GM23338 (cell line): ENCODE data around the gene SAMD4A. TPM values are rescaled to one million over a fixed set of nuclear protein-coding genes. Genes with fewer than 3 reads are reported as not detected.

Experiments used
- ATAC-seq: fragments of 200-7000 bp; cut with Tn5 transposase; 3 replicates; pipeline ENCODE4 v1.9.1; 2020
- DNase-seq: peaks from one replicate; pipeline ENCODE4 v3.0.0-alpha.2; 2015; ENCODE audit warnings: low spot score
- H2AFZ ChIP-seq: fragments of 200-600 bp; sonication (generic); 2 replicates; pipeline ENCODE4 v1.8.0; 2016; ENCODE audit warnings: antibody characterized with exemption, mild to moderate bottlenecking, moderate library complexity
- H3F3A ChIP-seq: fragments of 200-600 bp; sonication (generic); replicated peaks from 2 replicates; pipeline ENCODE4 v1.8.0; 2017; ENCODE audit warnings: antibody characterized with exemption, mixed run types, low read depth
- H3K27ac ChIP-seq: fragments of 200-600 bp; sonication (generic); 2 replicates; pipeline ENCODE4 v1.6.1; 2016; ENCODE audit warnings: low read depth
- H3K27me3 ChIP-seq: fragments of 200-600 bp; sonication (generic); 2 replicates; pipeline ENCODE4 v1.8.0; 2016; ENCODE audit warnings: mild to moderate bottlenecking, mixed run types, moderate library complexity; ENCODE audit not compliant: insufficient read depth
- H3K36me3 ChIP-seq: fragments of 200-600 bp; sonication (generic); 2 replicates; pipeline ENCODE4 v1.8.0; 2016; ENCODE audit warnings: mild to moderate bottlenecking; ENCODE audit not compliant: insufficient read depth
- H3K4me1 ChIP-seq: fragments of 200-600 bp; sonication (generic); 2 replicates; pipeline ENCODE4 v1.8.0; 2016; ENCODE audit warnings: mild to moderate bottlenecking, moderate library complexity; ENCODE audit not compliant: insufficient read depth
- H3K4me2 ChIP-seq: fragments of 200-600 bp; sonication (generic); 2 replicates; pipeline ENCODE4 v1.7.1; 2017; ENCODE audit warnings: mixed run types
- H3K4me3 ChIP-seq: fragments of 200-600 bp; sonication (generic); 2 replicates; pipeline ENCODE4 v1.6.1; 2016; ENCODE audit warnings: mixed run types
- H3K79me2 ChIP-seq: fragments of 200-600 bp; sonication (generic); replicated peaks from 2 replicates; pipeline ENCODE4 v1.8.0; 2017; ENCODE audit warnings: mild to moderate bottlenecking; ENCODE audit not compliant: insufficient read depth
- H3K9me2 ChIP-seq: fragments of 200-600 bp; sonication (generic); 2 replicates; pipeline ENCODE4 v1.8.0; 2017; ENCODE audit not compliant: insufficient read depth
- H4K20me1 ChIP-seq: fragments of 200-600 bp; sonication (generic); replicated peaks from 2 replicates; pipeline ENCODE4 v1.8.0; 2017; ENCODE audit warnings: mild to moderate bottlenecking; ENCODE audit not compliant: insufficient read depth
- H3K27ac Mint-ChIP-seq: 2 replicates; pipeline ENCODE4 v1.8.0; 2020; ENCODE audit warnings: inconsistent platforms, mild to moderate bottlenecking, moderate library complexity, mixed read lengths
- H3K27me3 Mint-ChIP-seq: 3 replicates; pipeline ENCODE4 v1.8.0; 2022; ENCODE audit warnings: low read depth, mild to moderate bottlenecking, moderate library complexity, mixed read lengths, inconsistent platforms; ENCODE audit not compliant: insufficient read depth, poor library complexity
- H3K36me3 Mint-ChIP-seq: 3 replicates; pipeline ENCODE4 v1.8.0; 2021; ENCODE audit warnings: low read depth, mild to moderate bottlenecking, inconsistent platforms, moderate library complexity, mixed read lengths
- H3K4me1 Mint-ChIP-seq: 3 replicates; pipeline ENCODE4 v1.8.0; 2020; ENCODE audit warnings: mild to moderate bottlenecking, inconsistent platforms, mixed read lengths
- H3K4me3 Mint-ChIP-seq: 3 replicates; pipeline ENCODE4 v1.8.0; 2021; ENCODE audit warnings: moderate library complexity, mild to moderate bottlenecking, inconsistent platforms, mixed read lengths
- H3K9me3 Mint-ChIP-seq: 3 replicates; pipeline ENCODE4 v1.8.0; 2020; ENCODE audit warnings: moderate library complexity, mild to moderate bottlenecking, inconsistent platforms, mixed read lengths
- NANOG ChIP-seq: IDR thresholded peaks from 2 replicates; pipeline ENCODE4 v1.6.1; 2016; ENCODE audit warnings: antibody characterized with exemption, borderline replicate concordance
- POLR2AphosphoS5 ChIP-seq: IDR thresholded peaks from 2 replicates; pipeline ENCODE4 v1.6.1; 2016; ENCODE audit warnings: antibody characterized with exemption, low read depth
- REST ChIP-seq: IDR thresholded peaks from one replicate; pipeline ENCODE4 v1.6.1; 2018; ENCODE audit warnings: antibody characterized with exemption; ENCODE audit not compliant: unreplicated experiment
- ZNF331 ChIP-seq: fragments of 250-450 bp; sonication (Bioruptor Pico); IDR thresholded peaks from 2 replicates; pipeline ENCODE4 v1.5.0; 2020; ENCODE audit warnings: low read depth, mild to moderate bottlenecking, moderate library complexity
- polyA plus RNA-seq: library from polyadenylated mRNA; unstranded; fragments of >200 nt; fragmentation: Nextera tagmentation; extraction: Ambion mirVana; gene quantifications from 2 replicates; pipeline ENCODE4 v1.2.1, GENCODE V29; 2016
- total RNA-seq: library from RNA; depleted of rRNA; stranded (reverse); fragments of >200 nt; shearing (Covaris generic); gene quantifications from 2 replicates; pipeline ENCODE4 v1.2.3, GENCODE V29; 2014
- TF ChIP-seq, protein P1 (sequence below), 2 experiments: fragments of 200-600 bp in 1 of 2; sonication (generic) in 1 of 2; conservative IDR thresholded peaks; 2 replicates each; pipeline versions ENCODE4 v1.5.1 to v1.6.1; 2016 to 2017; ENCODE audit warnings: antibody characterized with exemption in 2 of 2, low read depth in 2 of 2, mild to moderate bottlenecking in 2 of 2, moderate library complexity in 1 of 2

SAMD4A gene
- total and polyA plus RNA-seq, 2 experiments from 2014 or later, result 1.6 to 6.9 TPM

- ATAC-seq, result no peak
- TF ChIP-seq REST, result no peak
These were observed 99.0 kb downstream of the SAMD4A start for GRCh38 chr14:54665946-54666345.

DNA sequence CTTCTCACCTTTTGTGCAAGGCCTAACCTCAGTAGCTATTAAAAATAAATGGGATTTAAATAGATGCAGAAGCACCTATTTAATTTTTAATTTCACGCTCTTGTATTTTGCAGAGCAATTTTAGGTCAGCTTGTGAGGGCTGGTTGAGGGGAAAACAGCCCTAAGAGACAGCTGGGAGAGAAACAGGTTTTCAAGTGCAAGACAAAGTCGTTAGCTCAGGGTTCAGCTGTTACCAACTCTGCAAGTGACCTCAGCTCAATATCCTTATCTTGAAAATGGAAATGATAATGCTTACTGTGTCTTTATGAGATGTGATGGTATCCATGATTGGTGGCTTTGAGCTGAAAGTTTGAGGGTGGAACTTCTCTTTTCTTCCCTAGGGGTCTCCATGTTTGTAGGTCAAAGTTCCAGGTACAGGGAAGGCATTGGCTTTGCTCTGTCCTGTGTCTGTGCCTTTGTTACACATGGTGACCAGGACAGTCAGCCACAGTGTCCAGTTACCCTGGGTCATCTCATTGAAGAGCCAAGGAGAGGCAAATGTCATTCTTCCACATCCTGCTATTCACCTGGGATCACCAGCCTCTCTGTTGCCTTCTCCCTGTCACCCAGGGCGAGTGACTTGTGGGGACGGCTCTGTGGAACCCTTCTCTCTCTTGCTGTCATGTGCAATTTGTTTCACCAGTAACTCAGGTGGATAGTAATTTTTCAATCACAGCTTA is 100.3 kb downstream of the SAMD4A start:
- H3K27ac Mint-ChIP-seq, result no peak overlapping the region

More at GRCh38 chr14:54665946-54666345, 99.0 kb downstream of the SAMD4A start:
- Histone ChIP-seq H2AFZ (no peak overlapping the region), H3K27me3 (no peaks in the 10 kb centered on the region), H3K4me1 (peaks cover 8% of the 10 kb centered on the region), H3K79me2 (no peaks in the 10 kb centered on the region), H3K4me3 (no peak overlapping the region), H3K4me2 (no peak overlapping the region), H4K20me1 (no peaks in the 10 kb centered on the region), H3K9me2 (no peaks in the 10 kb centered on the region), H3K27ac (no peak overlapping the region), H3K36me3 (no peaks in the 10 kb centered on the region), H3F3A (no peaks in the 10 kb centered on the region)
- Mint-ChIP-seq H3K4me3 (no peak overlapping the region), H3K27me3 (peaks cover 10% of the 10 kb centered on the region), H3K27ac (no peak overlapping the region), H3K36me3 (no peaks in the 10 kb centered on the region), H3K9me3 (no peaks in the 10 kb centered on the region), H3K4me1 (peaks cover 12% of the 10 kb centered on the region)
- DNase-seq, result no peak

More for the DNA sequence above, 100.3 kb downstream of the SAMD4A start:
- no peaks in the 10 kb centered on the region for H3F3A ChIP-seq
- no peak overlapping the region for H3K27ac ChIP-seq
- H3K27me3 Mint-ChIP-seq, result peaks cover 10% of the 10 kb centered on the region
- no peaks in the 10 kb centered on the region for H3K36me3 Mint-ChIP-seq
- peaks cover 8% of the 10 kb centered on the region for H3K4me1 ChIP-seq
- H3K4me3 Mint-ChIP-seq, result no peak overlapping the region
- no peaks in the 10 kb centered on the region for H3K36me3 ChIP-seq
- ATAC-seq (no peak), DNase-seq (no peak)
- no peaks in the 10 kb centered on the region for H3K79me2 ChIP-seq
- H3K9me2 ChIP-seq, result no peaks in the 10 kb centered on the region
- H3K27me3 ChIP-seq, result no peaks in the 10 kb centered on the region
- no peak overlapping the region for H3K4me3 ChIP-seq
- H3K4me1 Mint-ChIP-seq, result peaks cover 21% of the 10 kb centered on the region
- H4K20me1 ChIP-seq, result no peaks in the 10 kb centered on the region
- no peak overlapping the region for H3K4me2 ChIP-seq
- H2AFZ ChIP-seq, result no peak overlapping the region
- TF ChIP-seq REST, result no peak
- TF ChIP-seq ZNF331 (CRISPR knock-in tag), result no peak
- TF ChIP-seq, protein P1, sequence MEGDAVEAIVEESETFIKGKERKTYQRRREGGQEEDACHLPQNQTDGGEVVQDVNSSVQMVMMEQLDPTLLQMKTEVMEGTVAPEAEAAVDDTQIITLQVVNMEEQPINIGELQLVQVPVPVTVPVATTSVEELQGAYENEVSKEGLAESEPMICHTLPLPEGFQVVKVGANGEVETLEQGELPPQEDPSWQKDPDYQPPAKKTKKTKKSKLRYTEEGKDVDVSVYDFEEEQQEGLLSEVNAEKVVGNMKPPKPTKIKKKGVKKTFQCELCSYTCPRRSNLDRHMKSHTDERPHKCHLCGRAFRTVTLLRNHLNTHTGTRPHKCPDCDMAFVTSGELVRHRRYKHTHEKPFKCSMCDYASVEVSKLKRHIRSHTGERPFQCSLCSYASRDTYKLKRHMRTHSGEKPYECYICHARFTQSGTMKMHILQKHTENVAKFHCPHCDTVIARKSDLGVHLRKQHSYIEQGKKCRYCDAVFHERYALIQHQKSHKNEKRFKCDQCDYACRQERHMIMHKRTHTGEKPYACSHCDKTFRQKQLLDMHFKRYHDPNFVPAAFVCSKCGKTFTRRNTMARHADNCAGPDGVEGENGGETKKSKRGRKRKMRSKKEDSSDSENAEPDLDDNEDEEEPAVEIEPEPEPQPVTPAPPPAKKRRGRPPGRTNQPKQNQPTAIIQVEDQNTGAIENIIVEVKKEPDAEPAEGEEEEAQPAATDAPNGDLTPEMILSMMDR (conservative IDR thresholded peaks at IDR 0.05; ENCODE audit: low read depth in 2 of 2), result no peak
- no peak for TF ChIP-seq NANOG
- no peak for TF ChIP-seq POLR2AphosphoS5
- H3K9me3 Mint-ChIP-seq, result no peaks in the 10 kb centered on the region
